ENCODE results near the gene TCOF1. TPM values are rescaled to one million over a fixed set of nuclear protein-coding genes. Genes with fewer than 3 reads are reported as not detected.
A peak's percentile ranks its signal among the peaks of the same experiment; 100 is the strongest.

The TCOF1 gene
- total RNA-seq, 2 experiments from 2014 or later: 113 to 145 TPM

GRCh38 chr5:150394131-150394530 lies 36.6 kb downstream of the TCOF1 start:
- no peaks in the 10 kb centered on the region for H3K4me1 Mint-ChIP-seq
- POLR2A ChIA-PET: no interaction called here
- intact Hi-C loops (cut with DNase I, micrococcal nuclease): no loop called here
- peak; percentile 35 for ATAC-seq
- CTCF ChIA-PET: no interaction called here
- peaks cover 33% of the 10 kb centered on the region for H3K36me3 Mint-ChIP-seq (ENCODE audit: low read depth)
- no peaks in the 10 kb centered on the region for H3K27me3 Mint-ChIP-seq
- no peak overlapping the region for H3K4me3 Mint-ChIP-seq
- peak overlapping the region; percentile 10 for H3K27ac Mint-ChIP-seq
- no peak for DNase-seq
- H3K9me3 Mint-ChIP-seq (ENCODE audit: low read depth): no peaks in the 10 kb centered on the region

- no peak for ATAC-seq
- ChIA-PET CTCF (interaction anchor here (0.6 to 4.4 kb wide), 3 partner anchors 18 to 846 kb away, joined by 3 to 48 read pairs (median 4); partner anchors contain the start of gene CD74), POLR2A (interaction anchor here (1.4 kb wide), 1 partner anchor 14 kb away, joined by 3 read pairs; no protein-coding TSS in a partner anchor)
- Mint-ChIP-seq H3K36me3 (ENCODE audit: low read depth) (peaks cover 33% of the 10 kb centered on the region), H3K27me3 (no peaks in the 10 kb centered on the region), H3K27ac (no peak overlapping the region), H3K9me3 (ENCODE audit: low read depth) (no peaks in the 10 kb centered on the region), H3K4me1 (no peaks in the 10 kb centered on the region), H3K4me3 (no peak overlapping the region)
- no peak for DNase-seq
- intact Hi-C loops (cut with DNase I, micrococcal nuclease): no loop called here
Measured at GRCh38 chr5:150394912-150395687, 37.6 kb downstream of the TCOF1 start.

- ChIA-PET CTCF (interaction anchor here (0.6 to 4.4 kb wide), 3 partner anchors 17 to 845 kb away, joined by 3 to 48 read pairs (median 4); partner anchors contain the start of gene CD74), POLR2A (interaction anchor here (1.4 kb wide), 1 partner anchor 15 kb away, joined by 3 read pairs; no protein-coding TSS in a partner anchor)
- Mint-ChIP-seq H3K9me3 (ENCODE audit: low read depth) (no peaks in the 10 kb centered on the region), H3K4me3 (no peak overlapping the region), H3K27me3 (no peaks in the 10 kb centered on the region), H3K27ac (no peak overlapping the region), H3K4me1 (no peaks in the 10 kb centered on the region), H3K36me3 (ENCODE audit: low read depth) (peaks cover 28% of the 10 kb centered on the region)
- no peak for ATAC-seq
- no peak for DNase-seq
- intact Hi-C loops (cut with DNase I, micrococcal nuclease): no loop called here
Measured at GRCh38 chr5:150395688-150395975, 38.1 kb downstream of the TCOF1 start.

- intact Hi-C loops (cut with DNase I, micrococcal nuclease): no loop called here
- POLR2A ChIA-PET: interaction anchor here (1.0 to 1.4 kb wide), 2 partner anchors 11 to 15 kb away, joined by 3 to 5 read pairs; no protein-coding TSS in a partner anchor
Measured at GRCh38 chr5:150396267-150396666, 38.8 kb downstream of the TCOF1 start.

GRCh38 chr5:150397146-150397781 lies 39.8 kb downstream of the TCOF1 start:
- H3K9me3 Mint-ChIP-seq (ENCODE audit: low read depth): no peaks in the 10 kb centered on the region

More at GRCh38 chr5:150396267-150396666, 38.8 kb downstream of the TCOF1 start:
- no peak overlapping the region for H3K27ac Mint-ChIP-seq
- no peak for DNase-seq
- H3K4me3 Mint-ChIP-seq: no peak overlapping the region
- CTCF ChIA-PET: interaction anchor here (1.1 to 4.4 kb wide), 2 partner anchors 17 to 40 kb away, joined by 4 to 48 read pairs; partner anchors contain the start of gene CD74
- H3K9me3 Mint-ChIP-seq (ENCODE audit: low read depth): no peaks in the 10 kb centered on the region
- H3K36me3 Mint-ChIP-seq (ENCODE audit: low read depth): peaks cover 27% of the 10 kb centered on the region
- H3K4me1 Mint-ChIP-seq: no peaks in the 10 kb centered on the region
- H3K27me3 Mint-ChIP-seq: no peaks in the 10 kb centered on the region
- ATAC-seq: no peak

GRCh38 chr5:150397782-150398721 lies 40.6 kb downstream of the TCOF1 start:
- peaks cover 32% of the 10 kb centered on the region for H3K36me3 Mint-ChIP-seq (ENCODE audit: low read depth)
- DNase-seq: no peak
- no peaks in the 10 kb centered on the region for H3K4me1 Mint-ChIP-seq
- ChIA-PET CTCF (interaction anchor here (0.6 to 4.4 kb wide), 13 partner anchors 9 to 162 kb away, joined by 3 to 48 read pairs (median 4); partner anchors contain the start of gene CD74), POLR2A (interaction anchor here (0.6 to 1.2 kb wide), 3 partner anchors 27 to 344 kb away, joined by 3 to 4 read pairs (median 3); no protein-coding TSS in a partner anchor)
- ATAC-seq: no peak
- peak overlapping the region; percentile 7 for H3K27ac Mint-ChIP-seq
- no peaks in the 10 kb centered on the region for H3K27me3 Mint-ChIP-seq
- no peak overlapping the region for H3K4me3 Mint-ChIP-seq
- H3K9me3 Mint-ChIP-seq (ENCODE audit: low read depth): no peaks in the 10 kb centered on the region
- intact Hi-C loops (cut with DNase I, micrococcal nuclease): loop anchor here (1.0 kb wide), 1 partner anchor 38 kb away; no protein-coding TSS in a partner anchor

More at GRCh38 chr5:150397146-150397781, 39.8 kb downstream of the TCOF1 start:
- Mint-ChIP-seq H3K36me3 (ENCODE audit: low read depth) (peaks cover 27% of the 10 kb centered on the region), H3K4me3 (no peak overlapping the region), H3K27ac (no peak overlapping the region), H3K4me1 (no peaks in the 10 kb centered on the region), H3K27me3 (no peaks in the 10 kb centered on the region)
- POLR2A ChIA-PET: interaction anchor here (0.7 to 1.2 kb wide), 3 partner anchors 12 to 344 kb away, joined by 3 to 5 read pairs (median 3); no protein-coding TSS in a partner anchor
- DNase-seq (no peak), ATAC-seq (no peak)
- intact Hi-C loops (cut with DNase I, micrococcal nuclease): loop anchor here in 1 of 2 experiments (1.0 kb wide), 1 partner anchor 39 kb away; no protein-coding TSS in a partner anchor
- CTCF ChIA-PET: interaction anchor here (0.6 to 4.4 kb wide), 6 partner anchors 10 to 304 kb away, joined by 3 to 48 read pairs (median 10); partner anchors contain the start of gene CD74

GRCh38 chr5:150398722-150399523 lies 41.4 kb downstream of the TCOF1 start:
- intact Hi-C loops (cut with DNase I, micrococcal nuclease): loop anchor here in 1 of 2 experiments (1.0 kb wide), 1 partner anchor 37 kb away; no protein-coding TSS in a partner anchor
- H3K4me3 Mint-ChIP-seq: no peak overlapping the region
- H3K4me1 Mint-ChIP-seq: no peaks in the 10 kb centered on the region
- ATAC-seq (peak; percentile 56), DNase-seq (peak; percentile 38)
- H3K27ac Mint-ChIP-seq: no peak overlapping the region
- peaks cover 33% of the 10 kb centered on the region for H3K36me3 Mint-ChIP-seq (ENCODE audit: low read depth)
- H3K27me3 Mint-ChIP-seq: no peaks in the 10 kb centered on the region
- no peaks in the 10 kb centered on the region for H3K9me3 Mint-ChIP-seq (ENCODE audit: low read depth)
- ChIA-PET POLR2A (interaction anchor here (0.6 to 0.9 kb wide), 2 partner anchors 14 to 45 kb away, joined by 4 to 5 read pairs; partner anchors contain the start of gene CD74), CTCF (interaction anchor here (0.6 to 4.4 kb wide), 13 partner anchors 8 to 163 kb away, joined by 3 to 48 read pairs (median 4); partner anchors contain the start of gene CD74)

- Mint-ChIP-seq H3K27ac (no peak overlapping the region), H3K36me3 (ENCODE audit: low read depth) (peaks cover 35% of the 10 kb centered on the region), H3K9me3 (ENCODE audit: low read depth) (no peaks in the 10 kb centered on the region), H3K4me1 (no peaks in the 10 kb centered on the region), H3K4me3 (no peak overlapping the region), H3K27me3 (no peaks in the 10 kb centered on the region)
- ATAC-seq (no peak), DNase-seq (no peak)
- CTCF ChIA-PET: interaction anchor here (1.3 to 4.4 kb wide), 4 partner anchors 12 to 36 kb away, joined by 3 to 48 read pairs (median 16); partner anchors contain the start of gene CD74
- intact Hi-C loops (cut with DNase I, micrococcal nuclease): no loop called here
- POLR2A ChIA-PET: interaction anchor here (0.9 kb wide), 1 partner anchor 13 kb away, joined by 5 read pairs; the partner anchor contains the start of gene CD74
Measured at GRCh38 chr5:150399524-150400211, 42.2 kb downstream of the TCOF1 start.

- POLR2A ChIA-PET: no interaction called here
- intact Hi-C loops (cut with DNase I, micrococcal nuclease): no loop called here
- Mint-ChIP-seq H3K4me3 (no peak overlapping the region), H3K4me1 (no peaks in the 10 kb centered on the region), H3K36me3 (ENCODE audit: low read depth) (peaks cover 38% of the 10 kb centered on the region), H3K27me3 (no peaks in the 10 kb centered on the region), H3K27ac (no peak overlapping the region), H3K9me3 (ENCODE audit: low read depth) (no peaks in the 10 kb centered on the region)
- no peak for DNase-seq
- no peak for ATAC-seq
- CTCF ChIA-PET: interaction anchor here (1.0 to 3.3 kb wide), 4 partner anchors 11 to 37 kb away, joined by 3 to 22 read pairs (median 8); partner anchors contain the start of gene CD74
Measured at GRCh38 chr5:150400316-150401075, 43.0 kb downstream of the TCOF1 start.
